ENCODE results near the gene CDC26.
A peak's percentile ranks its signal among the peaks of the same experiment; 100 is the strongest.

CDC26 gene

GRCh38 chr9:113221800-113222481 is 53.4 kb downstream of the CDC26 start:
- DNase-seq (ENCODE audit: low read depth), result no peak
- TF ChIP-seq, protein P1, sequence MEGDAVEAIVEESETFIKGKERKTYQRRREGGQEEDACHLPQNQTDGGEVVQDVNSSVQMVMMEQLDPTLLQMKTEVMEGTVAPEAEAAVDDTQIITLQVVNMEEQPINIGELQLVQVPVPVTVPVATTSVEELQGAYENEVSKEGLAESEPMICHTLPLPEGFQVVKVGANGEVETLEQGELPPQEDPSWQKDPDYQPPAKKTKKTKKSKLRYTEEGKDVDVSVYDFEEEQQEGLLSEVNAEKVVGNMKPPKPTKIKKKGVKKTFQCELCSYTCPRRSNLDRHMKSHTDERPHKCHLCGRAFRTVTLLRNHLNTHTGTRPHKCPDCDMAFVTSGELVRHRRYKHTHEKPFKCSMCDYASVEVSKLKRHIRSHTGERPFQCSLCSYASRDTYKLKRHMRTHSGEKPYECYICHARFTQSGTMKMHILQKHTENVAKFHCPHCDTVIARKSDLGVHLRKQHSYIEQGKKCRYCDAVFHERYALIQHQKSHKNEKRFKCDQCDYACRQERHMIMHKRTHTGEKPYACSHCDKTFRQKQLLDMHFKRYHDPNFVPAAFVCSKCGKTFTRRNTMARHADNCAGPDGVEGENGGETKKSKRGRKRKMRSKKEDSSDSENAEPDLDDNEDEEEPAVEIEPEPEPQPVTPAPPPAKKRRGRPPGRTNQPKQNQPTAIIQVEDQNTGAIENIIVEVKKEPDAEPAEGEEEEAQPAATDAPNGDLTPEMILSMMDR (conservative IDR thresholded peaks at IDR 0.05; ENCODE audit: control insufficient read depth, insufficient read depth, low read depth, low read length), result no peak
- H3K4me3 ChIP-seq (ENCODE audit: control insufficient read depth, low read depth, low read length), result peak overlapping the region; percentile 80

DNA sequence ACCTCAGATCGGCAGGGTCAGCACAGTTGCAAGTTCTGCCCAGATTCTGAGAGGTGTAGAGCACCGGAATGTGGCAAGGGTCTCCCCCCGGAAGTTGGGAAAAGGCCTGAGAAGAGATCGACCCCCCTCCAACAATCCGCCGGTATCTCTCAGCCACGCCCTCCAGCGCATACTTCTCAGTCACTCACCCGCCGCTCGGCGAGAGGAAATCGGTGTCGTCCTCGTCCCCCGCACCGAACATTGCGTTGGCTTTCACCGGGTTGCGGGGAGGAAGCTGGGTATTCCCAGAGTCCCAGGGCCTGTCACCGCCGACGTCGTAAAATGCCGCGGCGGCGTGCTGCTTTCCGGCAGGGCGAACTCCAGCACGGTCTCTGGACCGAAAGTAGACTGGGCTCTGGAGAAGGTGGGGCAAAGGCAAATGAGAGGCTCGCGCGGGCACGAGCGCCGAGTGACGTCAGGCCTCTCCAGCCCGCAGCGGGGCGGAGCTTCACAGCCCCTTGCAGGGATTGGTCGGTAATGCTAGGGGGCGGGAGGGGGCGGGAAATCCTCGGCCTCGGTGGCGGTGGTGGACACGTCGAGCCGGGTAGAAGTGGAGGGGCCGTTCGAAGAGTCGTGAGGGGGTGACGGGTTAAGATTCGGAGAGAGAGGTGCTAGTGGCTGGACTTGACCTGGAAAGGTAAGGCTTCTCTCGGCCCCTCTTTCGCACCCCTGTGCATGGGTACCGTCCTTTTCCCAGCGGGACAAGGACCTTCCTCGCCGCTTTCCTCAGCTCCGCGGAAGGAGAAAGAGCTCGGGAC is 54.2 kb downstream of the CDC26 start, which contains the start of the genes FKBP15 and SLC31A1:
TSS of gene FKBP15 (minus strand) at position 275 of the 797 bp plus-strand sequence. CDS start at position 241, 34 bp downstream.
TSS of gene SLC31A1 (plus strand) at position 542 of the 797 bp plus-strand sequence. CDS start 34,605 bp downstream, outside the sequence.
- H3K4me3 ChIP-seq (ENCODE audit: control insufficient read depth, low read depth, low read length), result peak within 1 kb of the TSS; percentile 81
- DNase-seq (ENCODE audit: low read depth), result peak; percentile 98
- TF ChIP-seq, protein P1 (conservative IDR thresholded peaks at IDR 0.05; ENCODE audit: control insufficient read depth, insufficient read depth, low read depth, low read length), result no peak

DNA sequence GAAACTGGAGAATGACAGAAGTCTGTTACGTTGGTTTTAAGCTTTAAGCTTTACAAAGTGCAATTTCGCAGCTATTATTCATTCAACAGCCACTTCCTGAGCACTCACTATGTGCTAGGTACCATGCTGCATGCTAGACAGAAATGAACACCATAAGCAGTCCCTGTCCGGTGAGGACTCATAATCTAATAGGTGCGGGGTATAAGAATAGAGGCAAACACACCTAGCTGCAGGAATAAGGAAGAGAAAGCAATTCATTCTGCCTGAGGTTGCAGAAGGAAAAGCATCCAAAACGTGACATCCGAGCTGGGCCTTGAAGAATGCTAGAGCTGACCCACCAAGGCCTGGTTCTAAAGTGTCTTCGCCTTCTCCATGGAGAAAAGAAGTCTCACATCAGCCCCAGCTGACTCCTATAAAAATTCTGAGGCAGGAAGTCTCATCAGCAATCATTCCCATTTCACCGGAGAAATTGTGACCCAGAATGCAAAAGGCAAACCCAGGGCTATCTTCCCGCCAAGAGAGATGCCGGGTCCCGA is 54.8 kb downstream of the CDC26 start:
- DNase-seq (ENCODE audit: low read depth), result no peak
- H3K4me3 ChIP-seq (ENCODE audit: control insufficient read depth, low read depth, low read length), result peak overlapping the region; percentile 81
- TF ChIP-seq, protein P1 (conservative IDR thresholded peaks at IDR 0.05; ENCODE audit: control insufficient read depth, insufficient read depth, low read depth, low read length), result no peak

DNA sequence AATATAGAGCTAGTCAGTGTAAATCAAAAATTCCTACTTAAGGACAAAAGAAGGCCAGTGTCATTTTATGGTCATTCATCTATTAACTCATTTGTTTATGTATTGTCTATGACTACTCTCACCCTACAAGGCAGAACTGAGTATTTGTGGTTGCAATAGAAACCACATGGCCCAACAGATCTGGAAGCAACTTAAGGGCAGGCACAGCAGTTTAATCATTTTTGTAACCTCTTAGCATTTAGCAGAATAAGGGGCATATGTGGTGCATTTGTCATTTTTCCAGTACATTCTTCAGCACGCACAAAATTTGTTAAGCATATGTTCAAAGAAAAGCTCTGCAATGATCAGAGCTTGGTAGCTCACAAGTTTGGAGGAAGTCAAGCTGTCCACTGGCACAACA is 55.4 kb downstream of the CDC26 start:
- peak; percentile 78 for DNase-seq (ENCODE audit: low read depth)
- TF ChIP-seq, protein P1 (conservative IDR thresholded peaks at IDR 0.05; ENCODE audit: control insufficient read depth, insufficient read depth, low read depth, low read length), result no peak
- H3K4me3 ChIP-seq (ENCODE audit: control insufficient read depth, low read depth, low read length), result peak overlapping the region; percentile 81

DNA sequence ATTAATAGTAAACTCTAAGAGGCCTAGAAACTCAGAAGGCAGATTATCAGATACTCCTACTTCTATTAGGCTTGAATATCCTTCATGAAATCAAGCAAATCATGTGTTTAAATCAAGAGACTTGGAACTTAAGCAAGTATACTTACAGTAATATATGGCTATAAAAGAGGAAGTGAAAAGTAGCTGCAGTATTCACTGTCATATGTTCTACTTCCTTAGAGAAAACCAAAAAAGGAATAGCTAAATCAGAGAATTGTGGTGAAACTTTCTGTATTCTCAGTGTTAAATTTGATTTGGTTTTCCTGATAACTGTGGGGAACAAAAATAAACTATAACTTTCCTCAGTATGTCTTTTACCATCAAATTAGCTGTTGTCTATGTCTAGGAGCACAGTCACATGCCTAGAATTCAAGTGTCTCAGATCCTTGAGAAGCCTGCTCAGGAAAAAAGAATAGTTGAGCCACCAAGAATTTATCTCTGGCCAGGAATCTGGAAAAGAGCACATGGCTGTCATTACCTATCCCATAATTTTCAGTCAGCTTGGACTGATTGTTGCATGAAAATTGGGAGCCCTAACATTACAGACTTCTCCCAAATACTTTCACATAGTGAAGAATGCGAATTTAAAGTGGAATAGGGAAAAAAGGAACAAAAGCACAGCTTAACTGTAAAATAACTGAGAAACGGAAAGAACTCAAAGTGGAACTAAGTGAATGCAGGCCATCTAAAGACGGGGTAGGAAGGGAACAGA is 56.0 kb downstream of the CDC26 start:
- no peak overlapping the region for H3K4me3 ChIP-seq (ENCODE audit: control insufficient read depth, low read depth, low read length)
- DNase-seq (ENCODE audit: low read depth), result no peak
- TF ChIP-seq, protein P1 (conservative IDR thresholded peaks at IDR 0.05; ENCODE audit: control insufficient read depth, insufficient read depth, low read depth, low read length), result no peak
